ENCODE results near the gene CDH3.

GRCh38 chr16:68629351-68629910, 15.7 kb upstream of the CDH3 start:
- TF ChIP-seq POLR2A (IDR thresholded peaks at IDR 0.05) (no peak), CTCF (IDR thresholded peaks at IDR 0.05) (no peak)
